GM12874 (cell line): Measurements from ENCODE around the gene MRM1.

Experiments
- CTCF ChIP-seq: IDR thresholded peaks from 2 replicates; pipeline ENCODE4 v1.5.1; 2011; ENCODE audit warnings: low read depth, mild to moderate bottlenecking, control low read depth, low read length, moderate library complexity; ENCODE audit not compliant: insufficient read depth

Gene MRM1

GRCh38 chr17:36640346-36640745, 39.0 kb downstream of the MRM1 start:
- no peak for TF ChIP-seq CTCF

GRCh38 chr17:36640836-36641235, 39.5 kb downstream of the MRM1 start:
- TF ChIP-seq CTCF: no peak

- TF ChIP-seq CTCF: no peak
These were observed 40.0 kb downstream of the MRM1 start for GRCh38 chr17:36641331-36641876.

GRCh38 chr17:36641877-36642845, 40.8 kb downstream of the MRM1 start:
- no peak for TF ChIP-seq CTCF

- TF ChIP-seq CTCF: no peak
These were observed 41.8 kb downstream of the MRM1 start for GRCh38 chr17:36643086-36643685.

GRCh38 chr17:36645422-36645821, 44.0 kb downstream of the MRM1 start:
- TF ChIP-seq CTCF: no peak

- no peak for TF ChIP-seq CTCF
These were observed 46.3 kb downstream of the MRM1 start for GRCh38 chr17:36647636-36648035.
